ENCODE data around the gene COL19A1.
A peak's percentile ranks its signal among the peaks of the same experiment; 100 is the strongest.
"Not testable (repeated sequence)": the region's sequence is repeated elsewhere in the genome, so short reads cannot be mapped to it uniquely, and the experiment has no call there.

COL19A1 gene

DNA sequence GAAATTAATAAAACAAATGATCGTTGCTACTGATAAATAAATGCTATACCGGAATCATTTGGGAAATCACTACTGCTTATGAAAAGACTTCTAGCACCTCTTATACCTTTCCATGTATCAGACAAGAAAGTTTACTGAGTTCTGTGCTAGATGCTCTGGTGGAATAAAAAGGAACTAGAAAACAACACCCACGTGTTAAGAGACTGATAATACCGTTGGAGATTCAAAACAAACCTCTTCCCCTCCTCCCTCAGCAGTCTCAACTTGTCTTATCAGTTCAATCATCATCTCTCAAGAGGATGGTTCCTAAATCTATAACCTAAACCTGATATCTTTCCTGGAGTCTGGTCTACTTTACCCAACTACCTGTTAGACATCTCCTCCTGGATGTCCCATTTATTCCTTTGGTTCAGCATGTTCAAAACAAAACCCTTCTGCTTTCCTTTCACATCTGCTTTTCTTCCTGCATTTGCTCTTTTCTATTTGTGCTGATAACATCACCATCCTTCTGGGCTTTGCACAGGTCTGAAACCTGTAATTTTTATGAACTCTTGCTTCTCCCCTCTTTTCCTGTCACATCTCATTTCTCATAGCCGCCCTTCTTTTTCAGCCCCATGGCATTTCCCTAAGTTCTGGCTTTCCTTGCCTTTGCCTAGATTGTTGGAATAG lies 122.2 kb downstream of the COL19A1 start:
- H3K36me3 ChIP-seq (ENCODE audit: insufficient read depth, low read length): no peaks in the 10 kb centered on the region
- no peak overlapping the region for H3K4me3 ChIP-seq
- H3K27ac ChIP-seq: no peak overlapping the region
- no peaks in the 10 kb centered on the region for H3K9me3 ChIP-seq (ENCODE audit: low read depth, low read length)
- no peak overlapping the region for H3K9ac ChIP-seq (ENCODE audit: insufficient read length)
- TF ChIP-seq EZH2 (IDR thresholded peaks at IDR 0.05): no peak
- no peak for TF ChIP-seq FOXP2 (optimal IDR thresholded peaks at IDR 0.05; ENCODE audit: control extremely low read depth, extremely low read length, insufficient read depth)
- no peak for TF ChIP-seq POLR2AphosphoS5 (IDR thresholded peaks at IDR 0.05; ENCODE audit: borderline replicate concordance, low read depth, low read length)
- no peak for DNase-seq (ENCODE audit: low read depth, low spot score)

DNA sequence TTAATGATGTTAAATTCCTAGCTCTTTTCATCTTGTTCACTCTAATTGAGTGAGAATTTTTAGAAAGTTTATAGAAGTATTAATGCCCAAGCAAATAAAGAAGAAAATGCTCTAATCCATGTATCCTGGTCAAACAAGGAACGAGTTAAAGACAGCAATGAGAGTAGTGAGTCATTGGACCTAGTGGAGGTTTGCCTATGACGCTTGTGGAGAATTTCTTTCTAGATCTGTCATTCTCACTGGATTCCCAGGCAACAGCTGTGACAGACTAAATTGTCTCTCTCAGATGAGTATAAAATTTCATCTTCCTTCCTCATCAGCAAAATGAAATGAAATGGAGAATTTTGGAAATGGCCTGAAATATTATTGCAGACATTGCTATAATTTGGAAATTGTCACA lies 127.9 kb downstream of the COL19A1 start:
- Histone ChIP-seq H3K27ac (no peak overlapping the region), H3K4me3 (no peak overlapping the region), H3K9me3 (ENCODE audit: low read depth, low read length) (no peaks in the 10 kb centered on the region), H3K36me3 (ENCODE audit: insufficient read depth, low read length) (no peaks in the 10 kb centered on the region), H3K9ac (ENCODE audit: insufficient read length) (no peak overlapping the region)
- no peak for DNase-seq (ENCODE audit: low read depth, low spot score)
- TF ChIP-seq POLR2AphosphoS5 (IDR thresholded peaks at IDR 0.05; ENCODE audit: borderline replicate concordance, low read depth, low read length) (no peak), EZH2 (IDR thresholded peaks at IDR 0.05) (no peak), FOXP2 (optimal IDR thresholded peaks at IDR 0.05; ENCODE audit: control extremely low read depth, extremely low read length, insufficient read depth) (no peak)

DNA sequence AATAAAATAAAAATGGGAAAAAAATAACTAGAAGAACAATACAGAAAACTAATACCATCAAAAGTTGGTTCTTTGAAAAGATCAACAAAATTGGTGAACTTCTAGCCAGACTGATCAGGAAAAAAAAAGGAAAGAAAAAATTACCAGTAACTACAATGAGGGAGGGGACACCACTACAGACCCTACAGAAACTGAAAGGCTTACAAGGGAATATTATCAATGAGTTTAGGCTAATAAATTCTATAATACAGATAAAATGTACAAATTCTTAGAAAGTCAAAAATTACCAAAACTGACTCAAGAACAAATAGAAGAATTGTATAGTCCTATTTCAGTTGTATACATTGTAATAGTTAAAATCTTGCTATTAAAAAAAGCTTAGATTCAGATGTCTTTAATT lies 141.8 kb downstream of the COL19A1 start:
- no peak overlapping the region for H3K27ac ChIP-seq
- H3K36me3 ChIP-seq (ENCODE audit: insufficient read depth, low read length): no peaks in the 10 kb centered on the region
- no peak for DNase-seq (ENCODE audit: low read depth, low spot score)
- H3K9me3 ChIP-seq (ENCODE audit: low read depth, low read length): peaks cover 10% of the 10 kb centered on the region; the same call in 1 of the 2 replicates
- no peak overlapping the region for H3K9ac ChIP-seq (ENCODE audit: insufficient read length)
- no peak for TF ChIP-seq FOXP2 (optimal IDR thresholded peaks at IDR 0.05; ENCODE audit: control extremely low read depth, extremely low read length, insufficient read depth)
- no peak for TF ChIP-seq POLR2AphosphoS5 (IDR thresholded peaks at IDR 0.05; ENCODE audit: borderline replicate concordance, low read depth, low read length)
- TF ChIP-seq EZH2 (IDR thresholded peaks at IDR 0.05): no peak
- H3K4me3 ChIP-seq: no peak overlapping the region

DNA sequence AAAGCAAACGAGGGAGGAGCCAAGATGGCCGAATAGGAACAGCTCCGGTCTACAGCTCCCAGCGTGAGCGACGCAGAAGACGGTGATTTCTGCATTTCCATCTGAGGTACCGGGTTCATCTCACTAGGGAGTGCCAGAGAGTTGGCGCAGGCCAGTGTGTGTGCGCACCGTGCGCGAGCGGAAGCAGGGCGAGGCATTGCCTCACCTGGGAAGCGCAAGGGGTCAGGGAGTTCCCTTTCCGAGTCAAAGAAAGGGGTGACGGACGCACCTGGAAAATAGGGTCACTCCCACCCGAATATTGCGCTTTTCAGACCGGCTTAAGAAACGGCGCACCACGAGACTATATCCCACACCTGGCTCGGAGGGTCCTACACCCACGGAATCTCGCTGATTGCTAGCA lies 144.0 kb downstream of the COL19A1 start:
- H3K4me3 ChIP-seq; DNase-seq (ENCODE audit: low read depth, low spot score); H3K9ac ChIP-seq (ENCODE audit: insufficient read length); H3K9me3 ChIP-seq (ENCODE audit: low read depth, low read length); H3K27ac ChIP-seq; H3K36me3 ChIP-seq (ENCODE audit: insufficient read depth, low read length): not testable (repeated sequence)

DNA sequence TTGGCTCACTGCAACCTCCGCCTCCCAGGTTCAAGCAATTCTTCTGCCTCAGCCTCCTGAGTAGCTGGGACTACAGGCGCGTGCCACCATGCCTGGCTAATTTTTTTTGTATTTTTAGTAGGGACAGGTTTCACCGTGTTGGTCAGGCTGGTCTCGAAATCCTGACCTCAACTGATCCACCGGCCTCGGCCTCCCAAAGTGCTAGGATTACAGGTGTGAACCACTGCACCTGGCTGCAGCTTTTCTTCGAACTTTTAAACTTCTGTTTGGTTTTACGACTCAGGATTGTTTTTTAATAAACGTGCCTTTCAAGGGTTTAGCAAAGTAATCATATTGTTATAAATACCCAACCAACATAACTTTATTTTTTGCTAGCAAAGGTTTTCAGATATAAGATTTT lies 156.8 kb downstream of the COL19A1 start:
- not testable (repeated sequence) for H3K4me3 ChIP-seq; H3K27ac ChIP-seq; DNase-seq (ENCODE audit: low read depth, low spot score); H3K9ac ChIP-seq (ENCODE audit: insufficient read length); H3K9me3 ChIP-seq (ENCODE audit: low read depth, low read length); H3K36me3 ChIP-seq (ENCODE audit: insufficient read depth, low read length)

DNA sequence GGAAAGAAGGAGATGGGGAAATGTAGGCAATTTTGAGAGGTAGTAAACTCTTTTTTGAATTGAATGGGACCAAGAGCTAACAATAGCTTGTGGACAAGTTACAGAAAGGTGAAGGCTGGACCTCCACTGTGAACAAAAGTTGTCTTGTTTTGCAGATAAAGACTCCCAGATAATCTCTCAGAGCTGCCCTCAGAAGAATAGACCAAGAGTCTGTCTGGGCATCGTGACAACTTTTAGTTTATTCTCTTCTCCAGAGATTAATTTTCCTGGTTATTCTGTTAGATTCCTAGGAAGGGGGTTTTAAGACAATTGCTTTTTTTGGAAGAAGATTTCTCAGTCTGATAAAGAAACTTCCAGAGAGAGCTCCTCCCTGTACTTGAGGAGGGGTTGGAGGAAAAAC lies 161.9 kb downstream of the COL19A1 start:
- H3K27ac ChIP-seq: no peak overlapping the region
- DNase-seq (ENCODE audit: low read depth, low spot score): no peak
- no peaks in the 10 kb centered on the region for H3K9me3 ChIP-seq (ENCODE audit: low read depth, low read length)
- no peak overlapping the region for H3K9ac ChIP-seq (ENCODE audit: insufficient read length)
- no peak for TF ChIP-seq POLR2AphosphoS5 (IDR thresholded peaks at IDR 0.05; ENCODE audit: borderline replicate concordance, low read depth, low read length)
- TF ChIP-seq EZH2 (IDR thresholded peaks at IDR 0.05): no peak
- TF ChIP-seq FOXP2 (optimal IDR thresholded peaks at IDR 0.05; ENCODE audit: control extremely low read depth, extremely low read length, insufficient read depth): no peak
- H3K36me3 ChIP-seq (ENCODE audit: insufficient read depth, low read length): no peaks in the 10 kb centered on the region
- H3K4me3 ChIP-seq: no peak overlapping the region

DNA sequence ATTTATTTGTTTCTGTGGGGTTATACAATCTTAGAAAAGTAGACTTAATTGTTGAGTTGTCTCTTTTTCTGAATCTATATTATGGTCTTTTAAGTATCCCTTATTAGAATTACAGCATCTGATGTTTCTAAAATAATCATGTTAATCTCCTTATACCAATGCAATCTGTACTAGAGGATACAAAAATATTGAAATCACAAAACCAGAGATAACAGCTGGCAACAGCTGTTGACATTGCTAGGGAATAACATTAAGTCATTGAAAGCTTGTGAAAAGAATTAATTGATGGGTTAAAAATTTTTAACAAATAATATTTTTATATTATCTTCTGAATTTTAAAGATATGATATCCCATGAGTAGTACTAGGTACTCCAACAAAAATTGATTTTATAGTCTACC lies 162.6 kb downstream of the COL19A1 start:
- Histone ChIP-seq H3K4me3 (no peak overlapping the region), H3K9ac (ENCODE audit: insufficient read length) (no peak overlapping the region), H3K9me3 (ENCODE audit: low read depth, low read length) (no peaks in the 10 kb centered on the region), H3K27ac (no peak overlapping the region), H3K36me3 (ENCODE audit: insufficient read depth, low read length) (no peaks in the 10 kb centered on the region)
- TF ChIP-seq EZH2 (IDR thresholded peaks at IDR 0.05) (no peak), FOXP2 (optimal IDR thresholded peaks at IDR 0.05; ENCODE audit: control extremely low read depth, extremely low read length, insufficient read depth) (no peak), POLR2AphosphoS5 (IDR thresholded peaks at IDR 0.05; ENCODE audit: borderline replicate concordance, low read depth, low read length) (no peak)
- no peak for DNase-seq (ENCODE audit: low read depth, low spot score)

DNA sequence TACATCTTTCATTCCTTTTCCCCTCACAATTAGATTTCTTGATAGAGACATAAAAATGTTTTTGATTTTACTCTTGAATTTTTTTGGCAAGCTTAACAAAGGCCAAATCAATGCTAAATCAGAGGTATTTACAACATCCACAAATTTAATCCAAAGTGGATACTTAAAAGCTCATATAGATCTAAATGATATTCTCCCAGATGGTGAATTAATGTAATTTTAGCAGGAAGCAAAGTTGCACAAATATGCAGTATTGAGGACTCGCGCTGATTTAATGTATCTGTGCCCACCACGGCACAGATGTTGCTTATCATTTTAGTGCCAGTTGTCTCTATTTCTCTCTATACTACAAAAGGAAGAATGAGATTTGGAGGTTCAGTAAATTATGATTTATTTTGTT lies 167.4 kb downstream of the COL19A1 start:
- H3K9me3 ChIP-seq (ENCODE audit: low read depth, low read length): no peaks in the 10 kb centered on the region
- H3K4me3 ChIP-seq: no peak overlapping the region
- DNase-seq (ENCODE audit: low read depth, low spot score): peak; percentile 40
- H3K36me3 ChIP-seq (ENCODE audit: insufficient read depth, low read length): no peaks in the 10 kb centered on the region
- no peak overlapping the region for H3K9ac ChIP-seq (ENCODE audit: insufficient read length)
- peak overlapping the region; percentile 19; the same call in 1 of the 2 replicates for H3K27ac ChIP-seq
- TF ChIP-seq POLR2AphosphoS5 (IDR thresholded peaks at IDR 0.05; ENCODE audit: borderline replicate concordance, low read depth, low read length): no peak
- no peak for TF ChIP-seq EZH2 (IDR thresholded peaks at IDR 0.05)
- TF ChIP-seq FOXP2 (optimal IDR thresholded peaks at IDR 0.05; ENCODE audit: control extremely low read depth, extremely low read length, insufficient read depth): no peak

DNA sequence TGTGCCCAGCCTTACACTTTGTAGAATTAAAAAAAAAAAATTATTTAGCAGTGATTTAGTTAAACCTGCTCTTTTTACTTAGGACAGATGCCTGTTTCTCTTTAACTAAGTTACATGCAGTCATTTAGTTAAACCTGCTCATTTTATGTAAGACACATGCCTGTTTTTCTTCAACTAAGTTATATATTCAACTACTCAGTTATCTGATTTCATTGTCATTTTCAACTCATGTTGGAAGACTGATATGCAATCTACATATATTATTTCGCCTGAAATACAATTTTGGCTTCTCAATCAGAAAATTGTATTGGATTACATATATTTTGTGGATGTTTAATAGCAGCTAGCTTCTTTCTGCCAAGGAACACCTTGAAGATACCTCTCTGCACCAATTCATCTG lies 171.1 kb downstream of the COL19A1 start:
- Histone ChIP-seq H3K9me3 (ENCODE audit: low read depth, low read length) (no peaks in the 10 kb centered on the region), H3K4me3 (no peak overlapping the region), H3K36me3 (ENCODE audit: insufficient read depth, low read length) (no peaks in the 10 kb centered on the region), H3K9ac (ENCODE audit: insufficient read length) (no peak overlapping the region), H3K27ac (no peak overlapping the region)
- TF ChIP-seq EZH2 (IDR thresholded peaks at IDR 0.05) (no peak), FOXP2 (optimal IDR thresholded peaks at IDR 0.05; ENCODE audit: control extremely low read depth, extremely low read length, insufficient read depth) (no peak), POLR2AphosphoS5 (IDR thresholded peaks at IDR 0.05; ENCODE audit: borderline replicate concordance, low read depth, low read length) (no peak)
- DNase-seq (ENCODE audit: low read depth, low spot score): no peak
